PC-3 (cell line): ENCODE measurements around the gene SSUH2. TPM values are rescaled to one million over a fixed set of nuclear protein-coding genes. Genes with fewer than 3 reads are reported as not detected.

Source experiments
- ATAC-seq: fragments of 200-7000 bp; cut with Tn5 transposase; 2 replicates; pipeline ENCODE4 v1.9.1; 2020; ENCODE audit warnings: mild to moderate bottlenecking, moderate library complexity
- BruUV-seq: library from RNA; stranded (reverse); fragments of 400-500 nt; replicated peaks from 2 replicates; lab custom pipeline; 2021; lab: Mats Ljungman, UMichigan
- CTCF ChIA-PET: fragments of 300-600 bp; sonication (Branson Sonifier 250); formaldehyde crosslinking; loops from one replicate; lab custom pipeline; 2022; ENCODE audit warnings: antibody characterized with exemption; lab: Charles Lee
- POLR2A ChIA-PET: fragments of 300-600 bp; sonication (Branson Sonifier 250); formaldehyde crosslinking; loops from one replicate; lab custom pipeline; 2022; ENCODE audit warnings: antibody characterized with exemption; ENCODE audit not compliant: unreplicated experiment; lab: Charles Lee
- DNase-seq: peaks from one replicate; pipeline ENCODE4 v3.0.0-alpha.2; 2015
- H2AFZ ChIP-seq: fragments of 300-600 bp; sonication (generic); 2 replicates; pipeline ENCODE4 v1.6.0; 2016; ENCODE audit warnings: antibody characterized with exemption, low read length
- H3F3A ChIP-seq: fragments of 300-600 bp; sonication (generic); one replicate; pipeline ENCODE4 v1.6.0; 2017; ENCODE audit warnings: antibody characterized with exemption, low read length, control low read depth, mild to moderate bottlenecking; ENCODE audit not compliant: unreplicated experiment
- H3K27ac ChIP-seq: fragments of 300-600 bp; sonication (generic); 2 replicates; pipeline ENCODE4 v1.5.1; 2016; ENCODE audit warnings: mild to moderate bottlenecking, low read length
- H3K27me3 ChIP-seq: fragments of 300-600 bp; sonication (generic); 2 replicates; pipeline ENCODE4 v1.6.1; 2016; ENCODE audit warnings: low read length, mixed read lengths
- H3K36me3 ChIP-seq: fragments of 300-600 bp; sonication (generic); 2 replicates; pipeline ENCODE4 v1.6.1; 2016; ENCODE audit warnings: low read depth, mixed run types, low read length, mixed read lengths
- H3K4me1 ChIP-seq: fragments of 300-600 bp; sonication (generic); 2 replicates; pipeline ENCODE4 v1.5.1; 2016; ENCODE audit warnings: low read length; ENCODE audit not compliant: insufficient read depth
- H3K4me2 ChIP-seq: fragments of 300-600 bp; sonication (generic); 2 replicates; pipeline ENCODE4 v1.6.0; 2016; ENCODE audit warnings: low read length
- H3K4me3 ChIP-seq: fragments of 300-600 bp; sonication (generic); 2 replicates; pipeline ENCODE4 v1.5.1; 2016; ENCODE audit warnings: mild to moderate bottlenecking, low read length, mixed read lengths
- H3K79me2 ChIP-seq: fragments of 300-600 bp; sonication (generic); 2 replicates; pipeline ENCODE4 v1.6.1; 2017; ENCODE audit warnings: low read length, mixed read lengths
- H3K9ac ChIP-seq: fragments of 300-600 bp; sonication (generic); 2 replicates; pipeline ENCODE4 v1.6.0; 2016; ENCODE audit warnings: mild to moderate bottlenecking, low read length
- H3K9me2 ChIP-seq: fragments of 300-600 bp; sonication (generic); replicated peaks from 2 replicates; pipeline ENCODE4 v1.6.1; 2016; ENCODE audit warnings: mixed run types, low read length, mixed read lengths
- H3K9me3 ChIP-seq: fragments of 300-600 bp; sonication (generic); 2 replicates; pipeline ENCODE4 v1.6.1; 2016; ENCODE audit warnings: low read length, mixed read lengths
- H4K20me1 ChIP-seq: fragments of 300-600 bp; sonication (generic); 2 replicates; pipeline ENCODE4 v1.6.1; 2016; ENCODE audit warnings: low read length, mixed read lengths
- EZH2 ChIP-seq: fragments of 300-600 bp; sonication (generic); IDR thresholded peaks from one replicate; pipeline ENCODE4 v1.6.1; 2017; ENCODE audit warnings: antibody characterized with exemption, mild to moderate bottlenecking, low read length; ENCODE audit not compliant: unreplicated experiment
- EZH2phosphoT487 ChIP-seq: fragments of 300-600 bp; sonication (generic); IDR thresholded peaks from 2 replicates; pipeline ENCODE4 v1.6.1; 2018; ENCODE audit warnings: mild to moderate bottlenecking, antibody characterized with exemption, low read length, borderline replicate concordance
- intact Hi-C: fragments of 100-400 bp; cut with micrococcal nuclease; formaldehyde crosslinking; loops from 2 replicates; pipeline ENCODE4 v1.9.0; 2023
- total RNA-seq: library from RNA; depleted of rRNA; stranded (reverse); fragments of >200 nt; gene quantifications from 2 replicates; pipeline ENCODE4 v1.2.3, GENCODE V29; 2014
- TF ChIP-seq, protein P1 (sequence below): fragments of 300-600 bp; sonication (generic); conservative IDR thresholded peaks from 2 replicates; pipeline ENCODE4 v1.5.1; 2017; ENCODE audit warnings: antibody characterized with exemption, low read depth, mild to moderate bottlenecking, low read length

Gene SSUH2
- total RNA-seq, 1 experiment from 2014 or later: 0.44 TPM

DNA sequence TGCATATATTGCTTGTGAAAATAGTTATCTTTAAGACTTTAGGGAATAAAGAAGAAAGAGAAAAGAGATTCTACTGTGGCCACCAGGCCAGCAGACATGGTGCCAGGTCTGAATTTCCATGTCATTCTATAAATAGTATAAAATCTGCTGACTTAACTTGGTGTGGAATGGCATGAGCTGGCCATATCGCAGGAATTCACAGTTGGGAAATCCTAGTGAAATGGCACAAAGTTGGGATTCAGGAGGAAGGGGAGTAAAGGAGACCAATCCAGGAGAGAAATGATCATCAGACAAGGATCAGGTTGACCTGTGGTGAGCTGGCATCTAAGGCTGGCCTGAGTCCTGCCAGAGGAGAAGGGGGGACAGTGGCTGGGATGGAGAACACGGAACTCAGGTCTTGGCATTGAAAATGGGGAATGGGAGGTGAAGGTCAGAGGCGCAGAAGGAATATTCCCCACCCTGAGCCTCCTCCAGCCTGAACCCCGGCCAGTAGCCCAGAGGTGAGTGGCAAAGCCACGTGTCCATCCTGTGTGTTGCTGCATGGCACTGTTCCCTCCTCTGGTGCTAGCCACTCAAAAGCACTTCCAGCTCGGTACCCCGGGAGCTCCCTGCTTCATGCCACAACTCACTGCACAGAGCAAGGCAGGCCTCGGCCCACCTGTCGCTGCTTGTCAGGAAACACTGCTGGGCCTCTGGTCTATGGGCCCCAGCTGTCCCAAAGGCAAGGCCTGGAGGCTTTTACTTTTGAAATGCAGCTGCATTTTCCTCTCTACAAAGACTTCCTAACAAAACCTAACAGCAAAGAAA lies 51.4 kb downstream of the SSUH2 start:
- ChIA-PET CTCF (no interaction called here), POLR2A (no interaction called here)
- ATAC-seq (no peak), DNase-seq (no peak)
- TF ChIP-seq EZH2 (no peak), EZH2phosphoT487 (no peak)
- TF ChIP-seq, protein P1, sequence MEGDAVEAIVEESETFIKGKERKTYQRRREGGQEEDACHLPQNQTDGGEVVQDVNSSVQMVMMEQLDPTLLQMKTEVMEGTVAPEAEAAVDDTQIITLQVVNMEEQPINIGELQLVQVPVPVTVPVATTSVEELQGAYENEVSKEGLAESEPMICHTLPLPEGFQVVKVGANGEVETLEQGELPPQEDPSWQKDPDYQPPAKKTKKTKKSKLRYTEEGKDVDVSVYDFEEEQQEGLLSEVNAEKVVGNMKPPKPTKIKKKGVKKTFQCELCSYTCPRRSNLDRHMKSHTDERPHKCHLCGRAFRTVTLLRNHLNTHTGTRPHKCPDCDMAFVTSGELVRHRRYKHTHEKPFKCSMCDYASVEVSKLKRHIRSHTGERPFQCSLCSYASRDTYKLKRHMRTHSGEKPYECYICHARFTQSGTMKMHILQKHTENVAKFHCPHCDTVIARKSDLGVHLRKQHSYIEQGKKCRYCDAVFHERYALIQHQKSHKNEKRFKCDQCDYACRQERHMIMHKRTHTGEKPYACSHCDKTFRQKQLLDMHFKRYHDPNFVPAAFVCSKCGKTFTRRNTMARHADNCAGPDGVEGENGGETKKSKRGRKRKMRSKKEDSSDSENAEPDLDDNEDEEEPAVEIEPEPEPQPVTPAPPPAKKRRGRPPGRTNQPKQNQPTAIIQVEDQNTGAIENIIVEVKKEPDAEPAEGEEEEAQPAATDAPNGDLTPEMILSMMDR: no peak
- no peaks in the 10 kb centered on the region for H3K36me3 ChIP-seq
- H3K4me3 ChIP-seq: no peak overlapping the region
- no peaks in the 10 kb centered on the region for H3K27me3 ChIP-seq
- H3K9me3 ChIP-seq: no peaks in the 10 kb centered on the region
- H3K27ac ChIP-seq: no peak overlapping the region
- no TSS peak for BruUV-seq
- no peaks in the 10 kb centered on the region for H3K9me2 ChIP-seq
- no peak overlapping the region for H3K4me2 ChIP-seq
- H3F3A ChIP-seq: no peaks in the 10 kb centered on the region
- no peaks in the 10 kb centered on the region for H3K79me2 ChIP-seq
- no peak overlapping the region for H3K9ac ChIP-seq
- H2AFZ ChIP-seq: no peak overlapping the region
- H3K4me1 ChIP-seq: no peaks in the 10 kb centered on the region
- intact Hi-C loops: no loop called here
- H4K20me1 ChIP-seq: no peaks in the 10 kb centered on the region

DNA sequence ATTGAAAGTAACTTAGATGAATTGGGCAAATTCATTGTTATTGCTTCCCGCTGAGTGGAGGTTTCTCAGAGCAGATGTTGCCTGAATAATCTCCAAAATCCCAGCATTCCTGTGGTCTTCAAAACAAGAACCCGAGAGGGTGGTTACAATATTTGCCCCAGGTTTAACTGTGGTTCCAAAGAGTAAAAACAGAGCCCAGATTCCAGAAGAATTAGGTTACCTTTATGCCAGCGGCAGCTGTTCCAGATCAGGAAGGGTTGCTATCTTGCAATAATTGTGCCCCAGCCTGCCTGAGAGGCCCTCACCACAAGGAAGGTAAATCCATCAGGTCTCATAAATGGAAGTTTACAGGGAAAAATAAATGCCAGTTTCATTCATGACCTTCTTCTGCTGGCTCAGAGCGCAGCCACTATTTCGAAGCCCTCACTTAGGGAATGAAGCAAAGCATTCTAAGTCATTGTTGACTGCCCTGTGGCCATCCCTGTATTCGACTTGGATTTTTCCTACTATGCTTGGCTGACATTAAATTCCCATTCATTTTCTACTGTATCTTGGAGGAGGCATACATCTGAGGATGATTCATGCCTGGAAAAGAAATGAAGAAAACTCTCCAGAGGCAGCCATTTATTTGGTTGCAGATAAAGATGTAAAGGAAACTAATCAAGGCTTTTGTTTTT lies 54.6 kb downstream of the SSUH2 start:
- ATAC-seq (no peak), DNase-seq (no peak)
- CTCF ChIA-PET: no interaction called here
- no TSS peak for BruUV-seq
- Histone ChIP-seq H3K4me3 (no peak overlapping the region), H3K9ac (no peak overlapping the region), H2AFZ (no peak overlapping the region), H3K36me3 (no peaks in the 10 kb centered on the region), H3K27me3 (no peaks in the 10 kb centered on the region), H3K79me2 (no peaks in the 10 kb centered on the region), H3K4me2 (no peak overlapping the region), H3K4me1 (no peaks in the 10 kb centered on the region), H3K9me3 (no peaks in the 10 kb centered on the region; the same call in 1 of the 2 replicates), H3K27ac (no peak overlapping the region), H4K20me1 (no peaks in the 10 kb centered on the region), H3K9me2 (no peaks in the 10 kb centered on the region), H3F3A (no peaks in the 10 kb centered on the region)
- POLR2A ChIA-PET: no interaction called here
- no peak for TF ChIP-seq EZH2
- TF ChIP-seq, protein P1: no peak
- no peak for TF ChIP-seq EZH2phosphoT487
- intact Hi-C loops: no loop called here

DNA sequence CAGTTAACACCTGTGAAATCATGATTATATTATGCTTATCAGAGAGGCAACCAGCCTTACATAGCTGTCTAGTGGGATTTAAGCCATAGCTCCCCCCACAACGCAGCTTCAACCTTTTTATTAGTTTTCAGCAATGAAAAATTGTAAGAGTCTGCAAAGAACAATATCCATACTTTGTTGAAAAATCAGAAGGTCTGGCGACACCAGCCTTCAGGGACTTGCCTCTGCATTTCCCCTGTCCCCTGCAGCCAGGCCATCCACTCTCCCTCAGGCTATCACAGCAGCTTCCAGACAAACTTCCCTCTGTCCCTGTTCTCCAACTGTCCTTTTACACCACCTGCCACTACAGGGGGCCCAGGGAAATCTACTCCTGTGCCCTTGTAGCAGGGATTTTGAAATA lies 59.9 kb downstream of the SSUH2 start:
- Histone ChIP-seq H3K27ac (no peak overlapping the region), H2AFZ (no peak overlapping the region), H3K27me3 (no peaks in the 10 kb centered on the region), H3K9me2 (no peaks in the 10 kb centered on the region), H3K4me3 (no peak overlapping the region), H3K4me1 (no peaks in the 10 kb centered on the region), H3K36me3 (no peaks in the 10 kb centered on the region), H4K20me1 (no peaks in the 10 kb centered on the region), H3K9me3 (no peaks in the 10 kb centered on the region; the same call in 1 of the 2 replicates), H3K9ac (no peak overlapping the region), H3K79me2 (no peaks in the 10 kb centered on the region), H3K4me2 (no peak overlapping the region), H3F3A (no peaks in the 10 kb centered on the region)
- intact Hi-C loops: no loop called here
- CTCF ChIA-PET: no interaction called here
- no peak for ATAC-seq
- POLR2A ChIA-PET: no interaction called here
- BruUV-seq: no TSS peak
- no peak for DNase-seq
- TF ChIP-seq EZH2 (no peak), EZH2phosphoT487 (no peak)
- TF ChIP-seq, protein P1: no peak
